Neural progenitor cell (in vitro differentiated cells): ENCODE data around the gene NRK.

Source experiments
- EZH2 ChIP-seq: fragments of 200-600 bp; sonication (generic); IDR thresholded peaks from 2 replicates; pipeline ENCODE4 v1.6.1; 2017; ENCODE audit warnings: antibody characterized with exemption, mild to moderate bottlenecking, moderate library complexity
- TF ChIP-seq, protein P1 (sequence below): fragments of 200-600 bp; sonication (generic); IDR thresholded peaks from 2 replicates; pipeline ENCODE4 v1.5.1; 2017; ENCODE audit warnings: antibody characterized with exemption, mild to moderate bottlenecking

DNA sequence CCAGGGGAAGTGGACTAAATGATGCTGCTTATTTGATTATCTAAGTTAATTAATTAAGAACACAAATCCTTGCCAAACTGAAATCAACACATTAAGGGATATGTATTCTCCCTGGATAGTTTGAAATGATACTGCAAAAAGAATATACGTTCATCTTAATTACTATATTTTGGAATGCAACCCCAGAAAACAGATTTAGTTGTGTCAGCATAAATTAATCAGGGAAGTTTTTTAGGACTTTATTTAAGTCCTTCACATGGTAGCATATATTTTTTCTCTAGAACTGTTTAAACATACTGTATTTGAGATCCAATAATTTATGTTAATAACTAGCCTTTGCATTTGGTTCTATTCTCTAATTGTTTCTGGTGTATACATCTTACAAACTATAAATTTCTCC, 52.5 kb downstream of the NRK start:
- TF ChIP-seq, protein P1, sequence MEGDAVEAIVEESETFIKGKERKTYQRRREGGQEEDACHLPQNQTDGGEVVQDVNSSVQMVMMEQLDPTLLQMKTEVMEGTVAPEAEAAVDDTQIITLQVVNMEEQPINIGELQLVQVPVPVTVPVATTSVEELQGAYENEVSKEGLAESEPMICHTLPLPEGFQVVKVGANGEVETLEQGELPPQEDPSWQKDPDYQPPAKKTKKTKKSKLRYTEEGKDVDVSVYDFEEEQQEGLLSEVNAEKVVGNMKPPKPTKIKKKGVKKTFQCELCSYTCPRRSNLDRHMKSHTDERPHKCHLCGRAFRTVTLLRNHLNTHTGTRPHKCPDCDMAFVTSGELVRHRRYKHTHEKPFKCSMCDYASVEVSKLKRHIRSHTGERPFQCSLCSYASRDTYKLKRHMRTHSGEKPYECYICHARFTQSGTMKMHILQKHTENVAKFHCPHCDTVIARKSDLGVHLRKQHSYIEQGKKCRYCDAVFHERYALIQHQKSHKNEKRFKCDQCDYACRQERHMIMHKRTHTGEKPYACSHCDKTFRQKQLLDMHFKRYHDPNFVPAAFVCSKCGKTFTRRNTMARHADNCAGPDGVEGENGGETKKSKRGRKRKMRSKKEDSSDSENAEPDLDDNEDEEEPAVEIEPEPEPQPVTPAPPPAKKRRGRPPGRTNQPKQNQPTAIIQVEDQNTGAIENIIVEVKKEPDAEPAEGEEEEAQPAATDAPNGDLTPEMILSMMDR: no peak
- no peak for TF ChIP-seq EZH2
